SH-SY5Y (cell line): ENCODE measurements around the gene TRIP4.

Experiments used
- GATA2 ChIP-seq: IDR thresholded peaks from 2 replicates; pipeline ENCODE4 v1.6.1; 2011; ENCODE audit warnings: mild to moderate bottlenecking, low read depth, low read length
- GATA3 ChIP-seq: IDR thresholded peaks from 2 replicates; pipeline ENCODE4 v1.6.1; 2011; ENCODE audit warnings: low read depth, mild to moderate bottlenecking, low read length, moderate library complexity

The TRIP4 gene

GRCh38 chr15:64379216-64379960 is 8.2 kb upstream of the TRIP4 start:
- no peak for TF ChIP-seq GATA3
- TF ChIP-seq GATA2 = no peak

GRCh38 chr15:64381000-64381751 is 6.5 kb upstream of the TRIP4 start, which contains the start of gene PCLAF:
Gene PCLAF, minus strand, starts transcription at chr15:64381441. Its CDS starts 70 bp downstream, at chr15:64381371.
- no peak for TF ChIP-seq GATA2
- no peak for TF ChIP-seq GATA3

GRCh38 chr15:64383760-64384159 is 3.9 kb upstream of the TRIP4 start:
- TF ChIP-seq GATA3 = no peak
- TF ChIP-seq GATA2 = no peak

- no peak for TF ChIP-seq GATA2
- no peak for TF ChIP-seq GATA3
Measured at GRCh38 chr15:64386291-64386690, 1.3 kb upstream of the TRIP4 start.

- no peak for TF ChIP-seq GATA3
- no peak for TF ChIP-seq GATA2
Measured at GRCh38 chr15:64389036-64389435, 1.4 kb downstream of the TRIP4 start.

GRCh38 chr15:64396789-64397188 is 9.2 kb downstream of the TRIP4 start:
- no peak for TF ChIP-seq GATA3
- no peak for TF ChIP-seq GATA2

GRCh38 chr15:64398575-64398974 is 10.9 kb downstream of the TRIP4 start:
- TF ChIP-seq GATA3 (no peak), GATA2 (no peak)

- TF ChIP-seq GATA2 (no peak), GATA3 (no peak)
Measured at GRCh38 chr15:64400583-64400982, 12.9 kb downstream of the TRIP4 start.

GRCh38 chr15:64412216-64412615 is 24.6 kb downstream of the TRIP4 start:
- TF ChIP-seq GATA2 = no peak
- no peak for TF ChIP-seq GATA3

GRCh38 chr15:64422697-64423096 is 35.1 kb downstream of the TRIP4 start:
- TF ChIP-seq GATA2 (no peak), GATA3 (no peak)

GRCh38 chr15:64423970-64424369 is 36.3 kb downstream of the TRIP4 start:
- TF ChIP-seq GATA2 = no peak
- no peak for TF ChIP-seq GATA3

GRCh38 chr15:64425221-64425620 is 37.6 kb downstream of the TRIP4 start:
- TF ChIP-seq GATA2 = no peak
- no peak for TF ChIP-seq GATA3

- TF ChIP-seq GATA2 = no peak
- no peak for TF ChIP-seq GATA3
Measured at GRCh38 chr15:64426845-64427465, 39.3 kb downstream of the TRIP4 start.

- TF ChIP-seq GATA2 (no peak), GATA3 (no peak)
Measured at GRCh38 chr15:64429448-64429847, 41.8 kb downstream of the TRIP4 start.

- TF ChIP-seq GATA3 (no peak), GATA2 (no peak)
Measured at GRCh38 chr15:64430000-64430735, 42.5 kb downstream of the TRIP4 start.
